ENCODE results near the gene TULP1. TPM values are rescaled to one million over a fixed set of nuclear protein-coding genes. Genes with fewer than 3 reads are reported as not detected.

The TULP1 gene
- total RNA-seq, 1 experiment from 2014 or later, result not detected

GRCh38 chr6:35492258-35492973 lies 20.3 kb downstream of the TULP1 start:
- H3K9me3 Mint-ChIP-seq, result no peaks in the 10 kb centered on the region; a peak in 1 of 5 replicates
- Histone ChIP-seq H4K91ac (ENCODE audit: insufficient read length, low read depth, low read length) (no peak overlapping the region), H2BK5ac (ENCODE audit: insufficient read length, low read length) (no peak overlapping the region), H3T11ph (ENCODE audit: low read length) (no peak overlapping the region), H3K27ac (ENCODE audit: insufficient read length, low read depth, low read length) (no peak overlapping the region), H2BK12ac (ENCODE audit: insufficient read length, low read depth, low read length) (no peak overlapping the region), H3K56ac (ENCODE audit: insufficient read length, low read depth, low read length) (no peak overlapping the region), H3K4me1 (ENCODE audit: insufficient read depth, low read length) (peaks cover 18% of the 10 kb centered on the region; the same call in 1 of the 2 replicates), H3K14ac (ENCODE audit: insufficient read depth, low read length) (peak overlapping the region; percentile 56), H2BK20ac (ENCODE audit: low read depth, low read length, poor library complexity, severe bottlenecking) (no peak overlapping the region), H2AK5ac (ENCODE audit: insufficient read length, low read length) (no peak overlapping the region), H3K23ac (ENCODE audit: insufficient read length, low read depth, low read length) (no peak overlapping the region), H3K4me2 (ENCODE audit: insufficient read depth, insufficient read length, low read length) (no peak overlapping the region), H3K79me2 (ENCODE audit: insufficient read depth, low read length) (peaks cover 2% of the 10 kb centered on the region; the same call in 1 of the 2 replicates), H3K18ac (ENCODE audit: insufficient read length, low read depth, low read length) (peak overlapping the region; percentile 43), H2BK120ac (ENCODE audit: low read depth, low read length, poor library complexity, severe bottlenecking) (no peak overlapping the region), H3K4ac (ENCODE audit: low read depth, low read length) (no peak overlapping the region), H3K23me2 (ENCODE audit: insufficient read length, low read depth, low read length, poor library complexity, severe bottlenecking) (peaks cover 11% of the 10 kb centered on the region), H3K9me3 (ENCODE audit: control insufficient read depth, low read depth, low read length) (no peaks in the 10 kb centered on the region), H4K5ac (ENCODE audit: insufficient read length, low read depth, low read length) (no peak overlapping the region), H3K79me1 (ENCODE audit: insufficient read depth, low read depth, low read length, poor library complexity, severe bottlenecking) (no peaks in the 10 kb centered on the region), H4K8ac (replicated peaks; ENCODE audit: insufficient read length, low read depth, low read length) (no peak overlapping the region), H4K20me1 (ENCODE audit: control insufficient read depth, insufficient read depth, insufficient read length) (peaks cover 3% of the 10 kb centered on the region), H3K9ac (ENCODE audit: extremely low read depth, insufficient read length, low read length) (no peak overlapping the region), H2BK15ac (ENCODE audit: low read depth, low read length) (no peak overlapping the region), H3K27me3 (ENCODE audit: insufficient read depth, low read length) (no peaks in the 10 kb centered on the region; the same call in 1 of the 2 replicates), H2AFZ (ENCODE audit: low read length) (no peak overlapping the region)
- H3K27ac Mint-ChIP-seq, result peak overlapping the region; percentile 39 to 78 (median 68); a peak in 4 of 7 replicates
- peaks cover 65 to 72% of the 10 kb centered on the region in 2 experiments for H3K4me1 Mint-ChIP-seq
- TF ChIP-seq CTCF (conservative IDR thresholded peaks at IDR 0.05), result no peak
- WGBS (ENCODE audit: extremely low coverage, insufficient read length, low lambda C conversion rate), result no CpG with 5 or more reads among the region's 7 CpGs
- no peak for DNase-seq
- H3K4me3 Mint-ChIP-seq, result peak overlapping the region in 1 of 2 experiments; percentile 65; a peak in 4 of 5 replicates
- H3K36me3 Mint-ChIP-seq (ENCODE audit: insufficient read depth in 1 of 3, low read depth in 3 of 3), result no peaks in the 10 kb centered on the region; a peak in 1 of 7 replicates
- H3K27me3 Mint-ChIP-seq (ENCODE audit: low read depth), result peaks cover 13% of the 10 kb centered on the region
